ENCODE measurements around the gene ACSS2. TPM values are rescaled to one million over a fixed set of nuclear protein-coding genes. Genes with fewer than 3 reads are reported as not detected.

Gene ACSS2
- total and polyA plus RNA-seq, 2 experiments from 2014 or later = 26.1 to 49.3 TPM

GRCh38 chr20:34974246-34974645 lies 97.8 kb downstream of the ACSS2 start:
- 0 out of 2 replicates have a peak, but pooled peaks cover 2% of the 10 kb centered on the region for H3F3A ChIP-seq (replicated peaks; ENCODE audit: low read depth)
- no peak overlapping the region for H3K4me2 ChIP-seq
- 0 out of 2 replicates have a peak, but pooled peaks cover 4% of the 10 kb centered on the region for H3K9me2 ChIP-seq (ENCODE audit: insufficient read depth)
- H3K27me3 ChIP-seq (ENCODE audit: insufficient read depth) = no peaks in the 10 kb centered on the region
- Mint-ChIP-seq H3K4me1 (peaks cover 5% of the 10 kb centered on the region), H3K9me3 (no peaks in the 10 kb centered on the region), H3K27ac (no peak overlapping the region), H3K36me3 (ENCODE audit: low read depth) (no peaks in the 10 kb centered on the region), H3K4me3 (no peak overlapping the region), H3K27me3 (ENCODE audit: insufficient read depth, low read depth, poor library complexity) (peaks cover 17% of the 10 kb centered on the region)
- ATAC-seq = no peak; the same call in 2 of the 3 replicates
- TF ChIP-seq ZNF331 (CRISPR knock-in tag; IDR thresholded peaks at IDR 0.05; ENCODE audit: low read depth) (no peak), EZH2 (IDR thresholded peaks at IDR 0.05; ENCODE audit: low read depth, unreplicated experiment) (no peak), CREB1 (CRISPR knock-in tag; IDR thresholded peaks at IDR 0.05; ENCODE audit: low read depth) (no peak), ZNF462 (CRISPR knock-in tag; IDR thresholded peaks at IDR 0.05) (no peak)
- TF ChIP-seq, protein P1, sequence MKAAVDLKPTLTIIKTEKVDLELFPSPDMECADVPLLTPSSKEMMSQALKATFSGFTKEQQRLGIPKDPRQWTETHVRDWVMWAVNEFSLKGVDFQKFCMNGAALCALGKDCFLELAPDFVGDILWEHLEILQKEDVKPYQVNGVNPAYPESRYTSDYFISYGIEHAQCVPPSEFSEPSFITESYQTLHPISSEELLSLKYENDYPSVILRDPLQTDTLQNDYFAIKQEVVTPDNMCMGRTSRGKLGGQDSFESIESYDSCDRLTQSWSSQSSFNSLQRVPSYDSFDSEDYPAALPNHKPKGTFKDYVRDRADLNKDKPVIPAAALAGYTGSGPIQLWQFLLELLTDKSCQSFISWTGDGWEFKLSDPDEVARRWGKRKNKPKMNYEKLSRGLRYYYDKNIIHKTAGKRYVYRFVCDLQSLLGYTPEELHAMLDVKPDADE (IDR thresholded peaks at IDR 0.05) = no peak
- H3K36me3 ChIP-seq (ENCODE audit: insufficient read depth) = no peaks in the 10 kb centered on the region
- no peak overlapping the region for H3K27ac ChIP-seq (ENCODE audit: low read depth)
- H4K20me1 ChIP-seq (replicated peaks; ENCODE audit: insufficient read depth) = no peaks in the 10 kb centered on the region
- no peaks in the 10 kb centered on the region; the same call in 1 of the 2 replicates for H3K4me1 ChIP-seq (ENCODE audit: insufficient read depth)
- no peak for DNase-seq (ENCODE audit: low spot score)
- peak overlapping the region; percentile 72; the same call in 1 of the 2 replicates for H2AFZ ChIP-seq
- no peaks in the 10 kb centered on the region for H3K79me2 ChIP-seq (replicated peaks; ENCODE audit: insufficient read depth)
- no peak overlapping the region for H3K4me3 ChIP-seq

Measured in GM23338 (cell line).